Breast epithelium (tissue), 3 donors: ENCODE results near the gene RAB7A.

Experiments used
- CTCF ChIP-seq, 3 donors: fragments of 450-650 bp; IDR thresholded peaks; one replicate each; pipeline ENCODE4 v1.5.1; 2016 to 2017; ENCODE audit warnings: antibody characterized with exemption in 3 of 3, mild to moderate bottlenecking in 3 of 3, moderate library complexity in 3 of 3
- POLR2A ChIP-seq: fragments of 450-650 bp; IDR thresholded peaks from one replicate; pipeline ENCODE4 v1.6.1; 2016; ENCODE audit warnings: antibody characterized with exemption, mild to moderate bottlenecking, moderate library complexity
- POLR2AphosphoS5 ChIP-seq, 3 donors: sonication (generic); formaldehyde crosslinking; IDR thresholded peaks; one replicate each; pipeline ENCODE4 v1.6.1; 2017; ENCODE audit warnings: antibody characterized with exemption in 3 of 3

GRCh38 chr3:128787256-128788253 is 61.6 kb downstream of the RAB7A start:
- TF ChIP-seq CTCF (IDR thresholded peaks at IDR 0.05) (peak; percentile 12 to 29 (median 29)), POLR2AphosphoS5 (IDR thresholded peaks at IDR 0.05) (no peak), POLR2A (no peak)
